GM19240 (cell line): ENCODE results near the gene KCNQ5.
"Not testable (repeated sequence)": the region's sequence is repeated elsewhere in the genome, so short reads cannot be mapped to it uniquely, and the experiment has no call there.

Source experiments
- DNase-seq: peaks from one replicate; pipeline ENCODE4 v3.0.0; 2011; ENCODE audit warnings: low spot score; ENCODE audit not compliant: insufficient read length

Gene KCNQ5

DNA sequence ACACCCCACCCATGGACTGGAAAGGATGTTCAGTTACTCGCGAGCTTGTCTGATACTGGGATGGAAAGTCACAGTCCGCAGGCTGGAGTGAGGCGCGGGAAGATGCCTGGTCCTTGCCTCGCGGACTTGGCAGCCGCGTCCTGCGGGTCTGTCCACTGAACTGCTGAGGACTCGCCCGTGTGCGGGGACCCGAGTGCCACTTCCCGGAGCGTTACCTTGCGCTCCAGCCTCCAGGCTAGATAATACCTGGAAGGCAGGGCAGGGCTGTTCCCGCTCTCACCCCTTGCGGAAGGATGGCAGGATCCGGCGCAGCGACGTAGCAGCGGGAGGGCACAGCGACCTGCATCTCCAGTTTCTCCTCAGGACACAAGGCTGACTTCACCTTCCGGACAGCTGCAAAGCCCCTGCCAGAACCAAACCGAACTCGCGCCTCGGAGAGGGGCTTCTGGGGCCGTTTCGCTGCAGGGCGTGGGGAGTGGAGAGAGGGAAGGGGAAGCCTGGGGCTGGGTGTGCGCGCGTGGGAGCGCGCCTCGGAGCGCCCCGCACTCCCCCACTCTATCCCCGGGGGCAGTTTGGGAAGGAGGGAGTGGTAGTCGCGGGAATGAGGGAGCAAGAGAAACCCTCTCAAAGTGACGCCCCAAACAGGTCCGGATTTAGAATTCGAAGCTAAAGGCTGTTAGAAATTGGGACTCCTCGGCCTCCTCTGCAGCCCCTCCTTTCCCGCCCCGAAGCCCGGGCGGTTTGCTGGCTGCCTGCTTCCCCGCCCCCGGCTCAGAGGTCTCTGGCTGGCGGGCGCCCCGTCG lies at the start of gene KCNQ5:
TSS of gene KCNQ5 (plus strand) at position 774 of the 803 bp plus-strand sequence.
- DNase-seq: no peak

DNA sequence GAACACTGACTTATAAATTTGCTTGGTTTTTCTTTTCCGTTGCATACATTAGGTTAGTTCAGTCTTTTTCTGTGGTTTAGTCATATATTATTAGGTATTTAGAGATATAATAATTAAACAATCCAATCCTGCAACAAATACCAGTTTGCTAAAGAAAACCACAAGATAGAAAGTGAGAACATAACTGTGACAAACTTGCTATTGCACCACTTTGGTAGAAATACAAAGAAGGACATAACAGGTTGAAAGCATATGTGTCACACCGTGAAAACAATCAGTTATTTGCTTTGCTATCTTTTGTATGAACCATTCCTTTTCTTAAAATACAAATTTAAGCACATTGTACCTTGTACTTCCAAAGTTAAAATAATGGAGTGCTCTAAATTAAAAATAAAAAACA lies 42.0 kb upstream of the KCNQ5 start:
- DNase-seq: no peak

DNA sequence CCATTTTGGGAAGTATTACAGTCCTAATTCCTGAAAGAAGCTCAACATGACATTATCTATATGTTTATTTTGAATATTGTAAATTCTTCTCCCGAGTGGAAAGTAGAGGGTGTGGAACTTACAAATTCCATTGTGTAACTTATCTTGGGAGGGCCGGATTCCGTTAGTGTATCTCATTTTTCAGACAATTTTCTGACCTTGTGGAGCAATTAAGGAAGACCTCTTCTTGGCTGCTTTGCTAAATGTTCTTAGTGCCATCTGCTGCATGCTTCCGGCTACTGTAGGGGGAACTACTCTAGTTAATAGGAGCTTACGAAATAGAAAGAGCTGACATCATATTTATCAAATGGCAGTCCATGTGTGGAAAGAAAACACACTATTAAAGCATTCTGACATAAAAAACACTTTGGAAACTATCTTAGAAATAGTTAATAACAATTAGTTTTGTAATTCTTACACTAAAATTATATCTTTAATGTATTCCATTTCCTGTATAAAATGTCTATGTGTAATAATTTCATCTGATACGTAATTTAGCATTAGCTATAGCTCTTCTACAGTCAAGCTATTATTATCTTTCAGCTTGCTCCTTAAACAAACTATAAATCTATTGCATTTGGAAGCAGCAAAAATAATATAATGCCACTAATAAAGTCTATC lies 41.5 kb upstream of the KCNQ5 start:
- no peak for DNase-seq

DNA sequence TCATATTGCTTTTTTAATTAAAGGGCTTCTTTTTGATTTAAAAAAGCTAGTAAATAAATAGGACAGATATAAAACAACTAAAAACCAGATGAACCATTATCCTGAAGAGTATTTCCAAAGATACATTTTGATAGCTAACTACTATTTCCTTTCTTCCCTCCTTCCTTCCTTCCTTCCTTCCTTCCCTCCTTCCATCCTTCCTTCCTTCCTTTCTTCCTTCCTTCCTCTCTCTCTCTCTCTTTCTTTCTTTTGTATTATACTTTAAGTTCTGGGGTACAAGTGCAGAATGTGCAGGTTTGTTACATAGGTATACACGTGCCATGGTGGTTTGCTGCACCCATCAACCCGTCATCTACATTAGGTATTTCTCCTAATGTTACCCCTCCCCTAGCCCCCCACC lies 40.9 kb upstream of the KCNQ5 start:
- not testable (repeated sequence) for DNase-seq

DNA sequence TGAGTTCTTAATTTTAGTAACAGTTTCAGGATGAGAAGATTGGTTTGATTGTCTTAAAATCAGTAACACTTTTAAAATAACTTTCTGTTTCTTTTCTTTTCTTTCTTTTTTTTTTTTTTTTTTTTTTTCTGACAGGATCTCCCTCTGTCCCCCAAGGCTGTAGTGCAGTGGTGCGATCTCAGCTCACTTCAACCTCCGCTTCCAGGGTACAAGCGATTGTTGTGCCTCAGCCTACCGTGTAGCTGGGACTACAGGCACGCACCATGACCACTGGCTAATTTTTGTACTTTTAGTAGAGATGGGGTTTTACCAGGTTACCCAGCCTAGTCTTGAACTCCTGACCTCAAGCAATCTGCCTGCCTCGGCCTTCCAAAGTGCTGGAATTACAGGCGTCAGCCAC lies 33.7 kb upstream of the KCNQ5 start:
- DNase-seq: no peak

DNA sequence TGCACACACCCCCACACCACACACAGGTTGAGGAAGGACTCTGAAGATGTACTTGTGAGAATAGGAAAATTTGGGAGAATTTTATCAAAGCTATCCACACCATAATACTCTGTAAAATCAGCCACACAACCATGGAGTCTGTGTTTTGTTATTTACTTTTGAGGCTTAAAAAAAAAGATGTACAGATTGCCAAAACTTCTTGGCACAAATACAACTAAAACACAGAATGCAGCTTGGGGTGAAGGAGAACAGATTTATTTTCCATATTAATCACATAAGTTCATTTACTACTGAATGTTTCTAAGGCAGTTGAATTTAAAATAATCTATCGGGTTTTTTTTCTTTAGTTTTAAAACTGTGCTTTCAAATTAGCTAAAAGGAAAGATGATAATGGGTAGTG lies 32.8 kb upstream of the KCNQ5 start:
- no peak for DNase-seq

DNA sequence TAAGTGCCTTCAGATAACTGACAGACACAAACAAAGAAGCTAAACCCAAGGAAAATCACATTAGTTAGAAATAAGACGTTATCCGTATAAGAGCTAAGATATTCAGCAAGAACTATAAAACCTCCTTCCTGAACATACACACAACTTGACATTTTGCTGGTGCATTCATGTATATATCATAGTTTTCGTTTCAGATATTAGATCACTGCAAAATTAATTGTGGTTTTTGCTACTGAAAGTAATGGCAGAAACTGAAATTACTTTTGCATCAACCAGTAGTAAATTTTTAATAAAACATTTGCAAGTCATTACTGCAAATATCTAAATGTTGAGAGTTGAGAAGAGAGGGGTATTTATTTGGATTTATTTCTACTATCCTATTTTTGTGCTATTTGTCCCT lies 26.1 kb upstream of the KCNQ5 start:
- no peak for DNase-seq

DNA sequence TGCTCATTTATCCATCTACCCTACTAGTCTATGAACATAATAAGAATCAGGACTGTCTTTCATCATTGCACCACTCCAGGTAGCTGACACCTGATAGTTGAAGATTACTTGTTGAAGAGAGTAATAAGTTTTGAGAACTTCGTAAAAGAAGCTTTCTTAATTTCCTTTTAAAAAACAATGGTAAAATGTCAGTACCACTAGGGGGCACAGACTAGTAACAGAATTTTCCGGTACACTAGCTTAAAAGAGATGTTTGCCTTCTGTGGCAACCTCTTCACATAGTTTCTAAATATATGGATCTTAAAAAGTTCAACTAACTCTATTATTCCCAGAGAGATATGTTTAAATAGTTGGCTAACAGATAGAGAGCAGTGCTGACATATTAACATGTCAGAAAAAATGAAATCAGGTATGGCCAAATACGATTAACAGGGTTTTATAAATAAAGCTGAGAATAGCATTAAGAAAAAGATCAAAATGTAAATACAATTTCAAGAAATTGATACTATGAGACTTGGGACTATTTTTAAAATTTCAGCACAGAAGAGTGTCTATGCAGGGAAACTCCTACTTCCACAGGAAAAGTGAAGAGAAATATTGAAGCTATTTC lies 5.4 kb upstream of the KCNQ5 start:
- no peak for DNase-seq

DNA sequence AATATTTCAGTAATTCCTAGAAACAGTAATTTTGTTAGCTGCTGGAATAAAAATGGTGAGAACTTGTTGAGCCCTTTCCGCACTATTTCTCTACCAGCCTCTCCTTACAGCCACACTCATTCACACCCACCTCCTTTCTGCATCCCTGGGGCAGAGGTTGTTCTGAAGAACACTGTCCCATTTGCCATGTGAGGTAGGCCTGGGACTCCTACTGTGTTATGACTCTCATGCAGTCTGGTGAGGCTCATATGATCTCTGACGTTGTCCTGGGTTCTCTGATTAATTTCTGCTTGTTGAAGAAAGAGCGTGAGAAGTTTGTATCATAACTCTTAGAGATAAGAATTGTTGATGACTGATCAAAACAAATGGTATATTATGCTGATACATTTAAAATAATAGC lies 4.1 kb upstream of the KCNQ5 start:
- no peak for DNase-seq

DNA sequence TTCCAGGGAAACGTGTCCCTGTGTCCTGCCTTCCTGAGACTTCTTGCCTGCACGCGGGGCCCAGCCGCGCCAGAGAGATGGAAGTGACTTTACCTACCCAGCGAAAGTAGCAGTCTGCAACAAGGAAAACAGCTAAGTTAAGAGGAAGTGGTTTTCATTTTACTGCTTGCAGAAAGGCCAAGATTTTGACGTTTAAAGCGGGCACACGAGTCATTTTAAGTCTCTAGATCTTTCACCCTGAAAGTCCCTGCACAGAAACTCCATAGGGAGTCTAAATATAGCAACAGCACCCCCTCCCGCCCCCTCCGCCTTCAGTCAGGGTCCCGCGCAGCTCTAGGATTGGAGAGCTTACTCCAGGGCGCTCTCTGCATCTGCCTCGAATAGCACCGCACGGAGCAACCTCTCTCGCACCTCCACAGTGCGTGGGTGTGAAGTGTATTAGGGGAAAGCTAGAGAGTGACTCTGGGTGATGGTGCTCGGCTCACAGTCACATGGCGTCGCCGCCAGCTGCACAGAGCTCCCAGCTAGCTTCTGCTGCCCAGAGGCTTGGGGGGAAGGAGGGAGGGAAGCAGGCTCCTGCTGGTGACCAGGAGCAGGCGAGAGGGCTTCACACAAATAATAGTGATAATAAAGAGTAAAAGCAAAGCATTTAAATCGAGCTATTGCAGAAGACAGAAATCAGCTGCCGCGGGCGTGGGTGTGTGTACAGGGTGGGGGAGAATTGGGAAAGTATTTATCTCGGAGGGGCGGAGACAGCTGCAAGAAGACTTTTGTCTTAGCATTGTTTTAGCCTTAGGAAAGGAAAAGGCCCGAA lies 1.8 kb upstream of the KCNQ5 start:
- DNase-seq: peak; percentile 56

DNA sequence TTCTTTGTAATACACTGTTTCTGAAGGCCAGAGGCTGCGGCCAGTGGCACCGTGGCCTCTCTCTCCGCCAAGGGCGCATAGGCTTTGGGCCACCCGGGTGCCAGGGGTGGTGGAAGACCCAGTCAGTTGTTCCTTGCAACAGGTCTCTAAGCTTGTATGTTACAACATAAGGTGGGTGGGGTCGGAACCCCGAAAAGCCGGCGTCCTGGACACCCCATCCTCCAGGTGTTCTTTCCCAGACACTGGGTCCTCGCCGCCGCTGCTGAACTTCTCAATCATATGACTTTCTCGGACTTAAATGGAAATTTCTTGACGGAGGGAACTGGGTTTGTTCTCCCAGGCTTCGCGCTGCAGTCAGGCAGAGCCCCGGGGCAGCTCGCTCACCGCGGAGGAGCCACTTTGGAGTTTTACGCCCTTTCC lies 983 bp upstream of the KCNQ5 start:
- DNase-seq: no peak

DNA sequence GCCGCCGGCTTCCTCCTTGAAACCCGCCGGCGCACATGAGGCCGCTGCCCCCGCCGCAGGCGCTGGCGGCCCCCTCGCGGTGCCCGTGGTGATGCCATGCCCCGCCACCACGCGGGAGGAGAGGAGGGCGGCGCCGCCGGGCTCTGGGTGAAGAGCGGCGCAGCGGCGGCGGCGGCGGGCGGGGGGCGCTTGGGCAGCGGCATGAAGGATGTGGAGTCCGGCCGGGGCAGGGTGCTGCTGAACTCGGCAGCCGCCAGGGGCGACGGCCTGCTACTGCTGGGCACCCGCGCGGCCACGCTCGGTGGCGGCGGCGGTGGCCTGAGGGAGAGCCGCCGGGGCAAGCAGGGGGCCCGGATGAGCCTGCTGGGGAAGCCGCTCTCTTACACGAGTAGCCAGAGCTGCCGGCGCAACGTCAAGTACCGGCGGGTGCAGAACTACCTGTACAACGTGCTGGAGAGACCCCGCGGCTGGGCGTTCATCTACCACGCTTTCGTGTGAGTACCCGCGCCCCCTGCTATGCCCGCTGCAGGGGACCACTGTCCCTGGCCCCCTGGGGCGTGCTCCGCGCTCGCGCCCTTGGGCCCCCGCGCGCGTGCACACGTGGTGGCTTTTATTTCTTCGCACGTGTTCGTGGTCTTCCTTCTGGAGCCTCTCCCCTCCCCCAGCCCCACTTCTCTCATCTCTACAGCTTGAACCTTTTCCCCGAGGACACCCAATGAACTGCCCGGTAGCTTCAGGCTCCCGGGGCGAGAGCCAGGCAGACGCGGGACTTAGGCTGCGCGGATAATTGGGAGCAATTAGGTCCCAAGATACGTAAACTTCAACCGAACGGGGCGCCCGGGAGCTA lies 453 bp downstream of the KCNQ5 start:
- no peak for DNase-seq

DNA sequence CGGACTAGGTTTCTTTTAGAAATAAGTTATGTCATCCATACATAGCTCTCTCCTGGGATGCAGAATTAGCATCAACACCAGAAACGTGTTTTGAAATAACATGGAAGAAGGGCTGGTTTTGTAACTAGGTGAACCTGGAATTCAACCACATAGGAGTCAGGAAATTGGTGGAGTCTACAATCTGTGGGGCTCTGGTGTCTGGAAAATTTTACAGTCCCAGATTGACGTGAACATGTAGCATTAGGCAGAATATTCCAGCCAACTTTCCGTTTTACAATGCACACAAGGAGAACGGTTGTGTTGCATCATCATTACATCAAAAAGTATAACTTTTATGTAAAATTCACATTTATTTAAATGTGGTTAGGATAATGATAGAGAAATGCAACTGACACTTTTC lies 1.9 kb downstream of the KCNQ5 start:
- DNase-seq: no peak

DNA sequence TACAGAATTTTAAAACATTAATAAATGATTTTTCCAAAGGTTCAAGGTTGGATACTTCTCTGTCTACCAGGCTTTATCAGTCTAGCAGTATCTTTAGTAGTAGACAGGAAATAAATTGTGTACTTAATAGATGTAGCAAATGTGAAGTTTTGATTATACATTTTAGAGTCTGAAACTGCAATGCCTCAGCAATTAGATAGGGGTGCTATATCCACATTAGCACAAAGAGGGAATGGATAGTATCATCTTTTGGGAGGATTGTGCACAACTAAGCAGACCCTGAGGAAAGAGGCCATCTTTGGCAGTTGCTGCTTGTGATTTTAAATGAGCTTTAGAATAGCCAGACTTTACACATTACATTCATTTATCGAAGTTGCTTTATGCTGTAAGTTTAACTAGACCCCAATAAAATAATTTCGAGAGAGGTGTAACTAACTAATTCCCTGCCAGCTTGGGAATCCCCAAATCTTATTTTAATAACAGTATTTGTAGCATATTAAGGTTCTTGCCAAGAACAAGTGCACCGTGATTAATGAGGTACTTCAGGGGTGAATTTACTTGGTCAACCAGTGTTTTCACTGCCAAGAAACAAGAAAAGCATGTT lies 2.8 kb downstream of the KCNQ5 start:
- DNase-seq: no peak

DNA sequence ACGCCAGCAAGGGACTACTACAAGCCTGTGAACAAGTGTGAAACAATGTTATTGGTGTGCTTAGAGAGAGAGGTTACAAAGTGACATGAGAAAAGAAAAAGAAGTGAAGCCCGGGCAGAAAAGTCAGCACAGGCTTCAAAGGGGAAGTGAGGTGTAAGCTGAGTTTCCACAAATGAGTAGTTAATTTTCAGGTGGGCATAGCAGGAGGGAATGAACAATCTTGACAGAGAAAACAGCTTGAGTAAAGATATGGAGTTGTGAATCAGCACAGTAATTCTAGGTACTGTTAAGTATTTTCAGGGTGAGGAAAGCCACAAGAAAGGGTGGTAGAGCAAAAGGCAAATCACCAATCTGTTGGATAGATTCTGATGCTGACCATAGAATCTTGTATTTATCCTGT lies 4.3 kb downstream of the KCNQ5 start:
- no peak for DNase-seq

DNA sequence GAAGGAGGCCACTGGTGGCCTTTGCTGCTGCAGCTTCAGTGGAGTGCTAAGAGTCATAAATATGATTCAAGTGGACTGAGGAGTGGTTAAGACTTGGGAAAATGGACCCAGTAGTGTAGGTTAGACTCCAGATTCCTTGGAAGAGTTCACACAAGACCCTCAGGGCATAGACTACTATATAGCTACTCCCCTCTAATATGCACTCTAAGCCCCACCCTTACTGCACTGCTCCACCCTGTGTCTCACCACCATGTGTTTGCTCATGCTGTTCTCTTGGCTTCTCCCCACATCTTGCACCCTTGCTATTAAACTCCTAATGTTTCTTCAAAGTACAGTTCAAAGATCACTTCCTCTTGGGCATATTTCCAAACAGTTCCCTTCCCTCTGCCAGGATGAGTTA lies 5.7 kb downstream of the KCNQ5 start:
- no peak for DNase-seq

DNA sequence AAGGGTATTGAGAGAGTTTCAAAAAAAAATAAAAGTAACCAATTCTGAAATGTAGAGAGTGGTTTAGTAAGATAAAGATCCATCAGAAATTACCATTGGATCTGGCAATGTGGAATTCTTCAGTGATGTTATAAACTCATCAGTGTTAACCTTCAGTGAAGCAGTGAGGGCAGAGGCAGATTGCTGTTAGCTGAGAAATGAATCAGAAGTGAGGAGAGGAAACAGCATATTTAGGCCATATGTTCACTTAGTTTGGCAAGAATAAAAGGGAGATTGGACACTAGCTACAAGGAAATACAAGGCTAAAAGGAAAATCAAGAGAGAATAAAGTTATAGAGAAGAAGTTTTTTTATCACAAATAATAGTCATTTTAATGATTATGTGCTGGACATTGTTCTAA lies 9.6 kb downstream of the KCNQ5 start:
- no peak for DNase-seq

DNA sequence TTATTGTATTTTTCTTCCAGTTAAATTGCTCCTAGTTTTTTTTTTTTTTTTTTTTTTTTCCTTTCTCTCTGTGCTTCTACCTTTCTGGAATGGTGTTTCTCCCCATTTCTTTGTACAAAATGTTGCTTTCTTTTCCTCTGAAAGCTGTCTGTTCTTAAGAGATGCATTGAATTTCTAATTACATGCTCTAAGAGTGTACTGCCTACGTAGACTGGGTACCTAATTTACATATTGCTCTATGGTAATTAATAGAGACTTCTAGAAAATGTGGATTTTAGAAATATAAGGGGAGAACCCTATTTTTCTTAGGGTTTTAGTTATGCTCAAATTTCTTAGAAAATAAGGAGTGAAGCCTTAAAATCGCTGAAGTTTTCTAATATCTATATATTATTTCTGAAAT lies 13.8 kb downstream of the KCNQ5 start:
- DNase-seq: no peak

DNA sequence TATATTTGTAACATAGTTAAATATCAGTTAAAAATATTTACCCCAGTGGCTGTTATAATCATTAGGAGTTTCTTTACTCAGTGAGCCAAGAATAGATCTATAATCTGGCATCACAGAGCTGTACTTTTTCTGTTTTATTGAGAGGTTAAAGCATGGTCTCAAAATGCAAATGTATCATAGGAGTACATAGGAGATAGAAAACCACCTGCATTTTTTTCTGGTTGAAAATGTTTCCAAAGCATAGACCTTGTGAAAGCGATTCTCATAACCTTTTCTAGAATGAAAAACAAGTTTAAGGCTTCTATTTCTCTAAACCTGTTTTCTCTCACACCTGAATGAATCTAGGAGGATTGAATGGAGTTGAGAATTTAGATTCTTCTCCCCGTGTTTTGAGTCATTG lies 14.4 kb downstream of the KCNQ5 start:
- no peak for DNase-seq

DNA sequence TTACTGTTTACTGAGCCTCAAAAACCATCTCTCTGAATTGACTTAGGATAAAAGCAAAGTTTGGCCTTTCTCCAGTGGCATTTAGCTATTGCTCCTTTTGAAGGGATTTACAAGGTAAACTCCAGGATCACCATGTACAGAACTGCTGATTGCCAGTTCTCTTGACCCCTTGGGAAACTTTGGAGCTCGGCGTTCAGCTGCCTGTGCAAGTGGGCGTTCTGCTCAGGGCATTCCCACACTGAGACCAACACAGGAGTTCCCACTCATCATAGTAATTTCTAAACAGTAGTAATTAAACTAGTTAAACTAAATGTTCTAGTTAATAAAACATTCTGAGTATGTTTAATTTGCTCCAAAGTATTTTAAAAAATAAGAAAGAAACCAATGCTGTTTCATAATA lies 14.9 kb downstream of the KCNQ5 start:
- DNase-seq: no peak
